ENCODE results near the gene CUX1. TPM values are rescaled to one million over a fixed set of nuclear protein-coding genes. Genes with fewer than 3 reads are reported as not detected.

Gene CUX1
- total and polyA plus RNA-seq, 10 of the 15 experiments (the other 5 are each of a cell fraction or from before 2014, with no cell fraction given): 6.1 to 48.6 (median 25.9) TPM

GRCh38 chr7:102175423-102176170, 358.2 kb downstream of the CUX1 start:
- Histone ChIP-seq H3K4me2 (ENCODE audit: control insufficient read depth, insufficient read depth) (no peak overlapping the region), H3K4me3 (no peak overlapping the region), H3K9me3 (replicated peaks; ENCODE audit: control insufficient read depth, insufficient read depth, low read length) (no peaks in the 10 kb centered on the region), H3K4me1 (ENCODE audit: control insufficient read depth, insufficient read depth, low read length) (no peaks in the 10 kb centered on the region), H2AFZ (ENCODE audit: control insufficient read depth, low read depth, low read length) (no peak overlapping the region), H4K20me1 (ENCODE audit: control insufficient read depth, insufficient read depth) (no peaks in the 10 kb centered on the region), H3K27ac (ENCODE audit: control insufficient read depth, insufficient read depth) (no peak overlapping the region), H3K79me2 (ENCODE audit: control insufficient read depth, insufficient read depth, low read length) (no peaks in the 10 kb centered on the region), H3K36me3 (ENCODE audit: control insufficient read depth in 2 of 2, insufficient read depth in 2 of 2, low read length in 1 of 2) (peaks cover 5 to 8% of the 10 kb centered on the region in 2 experiments), H3K27me3 (replicated peaks in 1 of 2; ENCODE audit: control insufficient read depth in 2 of 2, insufficient read depth in 2 of 2, low read length in 1 of 2) (no peaks in the 10 kb centered on the region), H3K9ac (ENCODE audit: control insufficient read depth, insufficient read depth, low read length) (no peak overlapping the region)
- no peak for FAIRE-seq
- no TSS peak for BruUV-seq (replicated peaks)
- ChIA-PET CTCF (no interaction called here), POLR2A (no interaction called here), SMC1A (ENCODE audit: uncharacterized antibody, unreplicated experiment) (interaction anchor here (1.2 kb wide), 1 partner anchor 10 kb away, joined by 3 read pairs; no protein-coding TSS in a partner anchor), RAD21 (ENCODE audit: unreplicated experiment) (no interaction called here)
- TF ChIP-seq YBX1 (IDR thresholded peaks at IDR 0.05) (no peak), E2F4 (IDR thresholded peaks at IDR 0.05; ENCODE audit: low read depth, low read length) (no peak), NFYB (IDR thresholded peaks at IDR 0.05; ENCODE audit: insufficient read depth, low read depth, low read length) (no peak), PAX8 (IDR thresholded peaks at IDR 0.05) (no peak), SREBF1 (IDR thresholded peaks at IDR 0.05; ENCODE audit: low read length) (no peak), WRNIP1 (IDR thresholded peaks at IDR 0.05; ENCODE audit: borderline replicate concordance, low read depth, low read length) (no peak), TCF12 (IDR thresholded peaks at IDR 0.05; ENCODE audit: low read depth, low read length) (no peak), EP300 (IDR thresholded peaks at IDR 0.05; ENCODE audit: borderline replicate concordance in 1 of 2, control insufficient read depth in 1 of 2, low read depth in 2 of 2, low read length in 2 of 2) (no peak), ZSCAN29 (IDR thresholded peaks at IDR 0.05) (no peak), ZNF384 (IDR thresholded peaks at IDR 0.05; ENCODE audit: borderline replicate concordance, low read depth, low read length) (no peak), PKNOX1 (IDR thresholded peaks at IDR 0.05) (no peak), SPI1 (IDR thresholded peaks at IDR 0.05; ENCODE audit: borderline replicate concordance, insufficient read depth, low read depth, low read length) (no peak), SMARCA5 (IDR thresholded peaks at IDR 0.05) (no peak), MEF2A (IDR thresholded peaks at IDR 0.05; ENCODE audit: insufficient read depth, low read depth, low read length) (no peak), HCFC1 (IDR thresholded peaks at IDR 0.05; ENCODE audit: low read length) (no peak), ETV6 (conservative IDR thresholded peaks at IDR 0.05 in 1 of 2, IDR thresholded peaks at IDR 0.05 in 1 of 2; ENCODE audit: borderline replicate concordance in 1 of 2, low read depth in 1 of 2) (no peak), SUPT20H (IDR thresholded peaks at IDR 0.05; ENCODE audit: borderline replicate concordance, control insufficient read depth, low read depth, low read length) (no peak), TCF7 (IDR thresholded peaks at IDR 0.05; ENCODE audit: borderline replicate concordance) (no peak), SIN3A (IDR thresholded peaks at IDR 0.05; ENCODE audit: low read depth, low read length) (no peak)
- DNase-seq (ENCODE audit: low read depth, low spot score): no peak
- intact Hi-C loops (cut with micrococcal nuclease; ENCODE audit: unreplicated experiment) (no loop called here), in situ Hi-C loops (cut with MboI) (no loop called here)
- 87% methylated on average over 24 of the region's 24 CpGs for WGBS (ENCODE audit: insufficient coverage, insufficient replicate concordance, low lambda C conversion rate, missing lambda C conversion rate)
- no peak for ATAC-seq
